GM18511 (cell line): ENCODE results near the gene RPS6KA2.

Source experiments
- ATAC-seq: cut with Tn5 transposase; IDR thresholded peaks from one replicate; pipeline ENCODE4 v1.9.1; 2021; ENCODE audit warnings: mild to moderate bottlenecking, moderate library complexity; ENCODE audit not compliant: unreplicated experiment

The RPS6KA2 gene

DNA sequence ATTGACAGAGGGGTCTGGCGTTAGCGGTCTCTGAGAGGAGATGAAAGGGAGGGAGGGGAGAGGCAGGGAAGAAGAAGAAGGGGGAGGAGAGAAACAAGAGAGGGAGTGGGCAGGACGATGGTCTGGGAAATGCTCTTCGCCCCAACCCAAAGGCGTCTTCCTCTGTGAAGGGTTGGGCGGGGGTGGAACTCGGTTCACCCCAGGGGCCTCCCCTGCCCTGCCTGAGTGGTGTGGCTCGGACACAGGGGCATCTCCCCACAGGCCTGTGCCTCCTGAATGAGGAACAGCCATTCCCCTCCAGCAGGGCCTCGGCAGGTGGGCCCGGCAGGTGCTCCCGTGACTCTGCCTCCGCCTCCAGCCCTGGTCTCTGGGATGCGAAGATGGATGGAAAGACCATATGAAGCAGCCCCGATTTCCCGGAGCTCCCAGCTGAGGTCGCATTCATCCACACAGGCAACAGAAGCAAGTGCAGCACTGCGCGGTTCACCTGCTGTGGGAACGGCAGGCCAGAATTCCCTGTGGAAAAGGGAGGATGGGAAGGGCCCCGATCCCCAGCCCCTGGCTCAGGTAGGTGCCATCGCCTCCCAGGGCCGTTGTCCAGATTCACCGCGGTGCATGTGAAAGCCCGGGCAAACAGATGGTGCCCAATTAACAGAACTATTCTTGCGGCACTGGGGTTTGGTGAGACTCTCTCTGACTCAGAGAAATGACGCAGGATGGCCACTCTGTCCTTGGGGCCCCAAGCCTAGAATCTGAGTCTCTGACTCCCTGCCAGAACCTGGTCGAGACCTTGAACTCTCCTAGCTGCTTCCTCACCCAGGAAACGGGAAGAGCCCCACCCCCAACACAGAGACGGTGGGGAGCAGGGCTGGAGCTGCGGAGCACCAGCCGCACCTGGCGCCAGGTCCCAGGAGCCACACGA, 29.4 kb upstream of the RPS6KA2 start:
- ATAC-seq: peak; percentile 64

DNA sequence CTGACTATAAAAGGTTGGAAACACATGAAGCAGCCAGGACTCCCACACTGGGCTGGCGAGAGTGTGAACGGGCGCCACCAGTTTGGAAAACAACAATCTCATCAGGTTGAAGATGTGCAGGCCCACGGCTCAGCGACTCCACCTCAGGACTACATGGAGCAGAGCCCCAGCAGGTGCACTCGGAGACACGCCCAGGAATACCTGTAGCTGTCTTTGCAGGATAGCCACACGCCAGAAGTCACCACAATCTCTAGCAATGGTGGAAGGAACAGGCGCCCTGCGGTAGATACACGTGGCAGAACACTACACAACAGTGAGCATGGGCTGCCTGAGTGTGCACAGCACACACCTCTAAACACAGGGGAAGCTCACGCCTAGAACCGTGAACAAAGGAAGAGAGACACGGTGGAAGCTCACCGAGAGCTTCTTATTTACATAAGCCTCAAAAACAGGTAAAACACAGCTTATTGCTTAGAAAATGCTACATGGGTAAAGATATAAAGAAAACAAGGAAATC, 28.7 kb upstream of the RPS6KA2 start:
- ATAC-seq: peak; percentile 19

DNA sequence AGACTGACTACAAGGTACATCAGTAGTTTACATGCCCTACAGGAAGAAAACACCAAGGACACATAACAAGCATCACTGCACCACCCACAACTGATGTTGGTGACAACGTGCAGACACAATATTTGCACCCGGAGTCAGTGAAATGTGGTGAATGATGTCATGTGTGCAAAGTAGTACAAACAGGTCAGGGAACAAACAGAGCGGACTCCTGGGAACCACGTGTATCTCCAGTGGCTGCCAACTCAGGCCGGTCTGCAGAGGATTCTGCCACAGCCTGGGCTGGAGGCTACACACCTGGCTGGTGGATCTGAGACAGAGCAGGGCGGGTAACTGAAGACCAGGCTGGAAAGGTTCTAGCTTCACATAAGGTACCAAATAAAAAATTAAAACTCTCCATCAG, 28.2 kb upstream of the RPS6KA2 start:
- no peak for ATAC-seq

DNA sequence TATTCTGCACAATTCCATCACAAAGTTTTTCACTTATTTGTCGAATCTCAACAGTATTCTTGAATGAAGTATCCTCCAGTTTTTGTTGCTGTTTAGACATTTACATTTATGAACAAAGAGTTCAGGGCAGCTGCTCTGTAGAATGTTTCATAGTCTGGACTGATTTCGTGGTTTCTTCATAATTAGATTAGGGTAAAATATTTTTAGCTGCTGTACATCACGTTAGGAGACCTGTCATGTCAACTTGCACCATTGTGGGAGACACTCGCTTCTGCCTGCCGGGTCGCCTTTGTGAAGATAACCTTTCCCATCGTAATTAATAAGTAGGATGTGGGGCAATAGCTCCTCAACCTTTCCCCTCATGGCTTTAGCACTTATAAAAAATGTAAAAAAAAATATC, 27.5 kb upstream of the RPS6KA2 start:
- no peak for ATAC-seq

DNA sequence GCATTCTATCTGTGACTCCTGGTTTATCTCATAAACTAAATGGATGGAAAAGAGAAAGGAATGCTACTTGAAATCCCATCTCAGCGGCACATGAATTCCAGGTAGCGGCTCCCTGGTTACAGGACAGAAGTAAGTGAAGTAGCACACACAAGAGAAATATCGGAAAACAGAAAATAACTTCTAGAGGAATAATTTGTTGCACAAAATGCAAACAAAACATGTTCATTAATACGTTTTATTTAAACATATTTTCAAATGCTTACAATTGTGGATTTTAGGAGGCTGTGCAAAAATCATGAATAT, 26.5 kb upstream of the RPS6KA2 start:
- ATAC-seq: no peak

DNA sequence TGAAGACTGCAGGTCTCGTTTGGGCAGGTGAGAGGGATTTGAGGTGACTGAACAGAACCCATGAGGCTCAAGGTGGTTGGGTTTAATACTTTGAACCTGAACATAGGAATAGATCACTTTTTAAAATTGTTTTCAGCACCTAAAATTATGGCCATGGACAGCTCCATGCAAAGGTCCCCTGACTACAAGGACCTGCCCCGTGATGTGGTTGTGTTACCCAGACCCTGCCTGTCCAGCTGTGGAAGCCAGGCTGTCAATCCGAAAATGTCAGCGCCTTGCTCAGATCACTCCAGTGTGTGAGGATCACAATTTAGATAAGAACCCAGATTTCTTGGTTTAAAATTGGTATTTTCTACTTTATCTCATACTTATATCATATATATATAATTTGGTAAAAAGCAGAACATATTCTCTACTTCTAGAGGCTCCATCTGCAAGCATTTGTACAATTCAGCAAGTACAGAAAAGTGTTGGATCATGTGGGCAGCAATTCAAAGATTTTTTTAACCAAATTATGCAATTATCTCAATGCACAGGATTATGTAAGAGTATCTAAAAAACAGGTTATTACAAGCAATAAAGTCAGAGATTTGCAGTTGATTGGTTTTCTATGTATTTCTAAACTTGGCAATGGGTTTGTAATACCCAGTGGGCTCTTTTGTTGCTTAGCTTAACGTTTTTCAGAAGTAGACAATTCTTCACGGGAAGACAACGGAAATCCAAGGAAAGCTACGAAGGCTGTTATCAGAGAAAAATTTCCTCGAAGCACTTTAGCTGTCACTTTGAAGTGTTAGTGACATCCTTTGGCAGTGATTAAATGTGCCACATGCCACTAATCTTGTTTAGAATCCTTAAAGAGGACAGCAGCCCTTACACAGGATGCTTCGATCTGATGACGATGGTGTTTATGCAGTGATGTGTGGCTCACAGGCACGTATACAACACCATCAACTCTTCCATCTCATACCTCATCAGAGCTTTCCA, 24.1 kb upstream of the RPS6KA2 start:
- no peak for ATAC-seq

DNA sequence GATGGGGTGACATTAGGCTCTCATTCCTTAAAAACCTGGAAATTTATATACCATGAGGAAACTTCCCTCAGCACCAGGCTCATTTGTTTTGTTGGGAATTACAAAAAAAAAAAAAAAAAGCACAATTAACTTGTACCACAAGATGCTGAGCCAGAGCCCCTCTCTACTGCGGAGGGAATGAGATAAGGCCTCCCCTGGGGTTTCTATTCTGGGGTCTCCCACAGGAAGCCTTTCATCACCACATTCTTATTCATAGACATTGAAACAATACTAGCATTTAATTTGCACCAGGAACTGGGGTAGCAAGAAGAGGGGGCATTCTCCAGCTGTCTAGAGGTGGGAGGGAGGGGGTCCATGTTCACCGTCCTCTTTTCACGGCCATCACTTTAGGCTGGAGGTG, 23.0 kb upstream of the RPS6KA2 start:
- ATAC-seq: no peak

DNA sequence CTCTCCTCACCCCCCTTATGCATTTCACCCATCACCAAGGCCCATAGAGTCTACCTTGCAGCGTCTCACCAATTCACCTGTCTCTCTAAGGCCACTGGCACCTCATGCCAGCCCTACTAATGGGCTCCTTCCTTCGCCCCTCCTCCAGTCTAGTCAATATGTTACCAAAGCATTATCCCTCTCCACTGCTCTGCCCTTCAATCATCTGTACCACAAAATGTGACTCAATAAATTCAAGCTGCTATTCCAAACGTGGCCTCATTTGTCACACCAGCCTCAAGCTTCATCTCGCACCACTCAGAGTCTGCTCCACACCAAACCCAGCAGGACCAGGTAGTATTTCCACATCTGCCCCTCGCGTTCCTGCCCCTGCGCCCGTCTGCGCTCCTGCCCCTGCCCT, 21.8 kb upstream of the RPS6KA2 start:
- ATAC-seq: no peak

DNA sequence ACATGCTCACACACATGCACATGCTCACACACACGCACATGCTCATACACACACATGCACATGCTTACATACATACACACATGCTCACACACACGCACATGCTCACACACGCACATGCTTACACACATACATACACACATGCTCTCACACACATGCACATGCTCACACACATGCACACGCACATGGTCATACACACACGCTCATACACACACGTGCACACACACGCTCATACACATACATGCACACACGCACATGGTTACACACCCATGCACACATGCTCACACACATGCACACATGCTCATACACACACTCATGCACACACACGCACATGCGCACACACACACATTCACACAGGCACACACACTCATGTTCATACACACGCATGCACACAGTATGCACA, 20.8 kb upstream of the RPS6KA2 start:
- ATAC-seq: no peak

DNA sequence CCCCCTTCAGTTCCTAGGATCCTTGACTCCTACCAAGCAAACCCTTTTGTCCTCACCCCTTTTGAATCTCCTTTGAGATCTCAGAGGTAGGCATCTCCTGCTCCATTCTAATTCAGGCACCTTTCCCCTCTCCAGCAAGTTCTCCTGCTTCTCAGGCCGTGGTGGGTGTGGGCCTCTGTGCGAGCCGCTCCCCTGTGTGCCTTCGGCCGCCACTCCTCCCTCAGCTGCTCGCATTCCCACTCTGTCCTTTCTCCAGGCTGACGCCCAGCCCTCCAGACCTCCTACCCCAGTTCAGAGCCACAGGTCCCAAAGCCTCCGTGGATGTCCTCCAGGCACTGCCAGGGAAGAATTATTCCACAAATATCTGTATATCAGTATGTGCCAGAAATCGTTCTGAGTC, 19.7 kb upstream of the RPS6KA2 start:
- ATAC-seq: no peak

DNA sequence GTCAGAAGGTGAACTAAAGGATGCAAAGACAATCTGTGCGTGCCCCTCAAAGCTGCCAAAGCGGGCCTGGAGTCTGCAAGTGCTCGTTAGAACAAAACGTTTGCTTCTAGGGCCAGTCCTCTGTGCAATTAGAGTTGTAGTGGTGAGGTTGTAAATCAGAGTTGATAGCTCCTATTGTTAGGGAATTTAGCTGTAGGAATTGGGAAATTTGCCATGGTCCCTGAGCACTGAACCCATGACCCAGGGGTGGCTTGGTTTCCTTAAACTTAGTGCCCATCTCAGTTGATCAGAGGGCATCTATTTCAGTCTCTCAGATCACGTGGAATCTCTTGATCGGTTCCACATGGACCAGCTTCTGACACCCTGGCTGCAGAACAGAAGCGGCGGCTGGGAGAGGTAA, 18.8 kb upstream of the RPS6KA2 start:
- no peak for ATAC-seq

DNA sequence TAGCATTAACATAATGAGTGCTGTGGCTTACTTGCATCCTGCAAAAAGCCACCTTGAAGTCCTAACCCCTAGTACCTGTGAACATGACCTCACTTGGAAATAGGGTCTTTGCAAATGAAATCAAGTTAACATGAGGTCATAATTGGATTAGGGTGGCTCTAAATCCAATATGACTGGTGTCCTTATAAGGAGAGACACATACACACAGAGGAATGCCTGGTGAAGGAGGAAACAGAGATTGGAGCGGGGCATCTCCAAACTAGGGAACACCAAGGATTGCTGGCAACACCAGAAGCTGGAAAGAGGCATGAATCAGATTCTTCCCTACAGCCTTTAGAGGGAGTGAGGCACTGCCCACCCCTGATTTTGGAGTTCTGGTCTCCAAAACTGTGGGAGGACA, 17.6 kb upstream of the RPS6KA2 start:
- ATAC-seq: no peak

DNA sequence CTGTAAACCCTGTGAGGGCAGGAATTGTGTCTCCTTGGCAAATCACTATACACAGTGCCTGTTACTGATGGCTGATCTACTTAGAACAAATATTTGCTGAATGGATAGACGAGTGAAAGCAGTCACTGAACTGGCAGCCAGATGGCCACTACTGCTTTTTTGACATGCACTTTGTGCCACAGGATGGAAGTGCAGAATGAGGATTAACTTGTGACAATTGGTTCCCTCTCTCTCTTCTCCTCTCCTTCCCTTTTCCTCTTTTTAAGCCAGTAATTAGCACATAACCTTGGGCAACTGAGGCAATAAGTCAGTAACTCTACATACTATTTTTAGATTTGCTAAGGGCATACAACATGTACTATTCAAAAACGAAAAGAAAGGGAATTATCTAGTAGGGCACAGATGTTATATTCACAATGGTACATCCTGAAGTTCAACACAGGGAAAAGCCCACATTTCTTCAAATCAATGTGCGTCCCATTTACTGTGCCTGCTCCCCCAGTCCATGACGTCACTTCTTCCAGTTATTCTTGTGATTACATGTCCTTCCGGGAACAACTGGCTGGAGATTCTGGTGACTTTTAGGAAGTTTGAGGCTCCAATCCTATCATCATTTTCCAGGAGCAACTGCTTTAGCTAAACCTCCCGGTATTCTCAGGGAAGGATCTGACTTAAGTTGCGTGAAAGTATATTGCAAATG, 17.0 kb upstream of the RPS6KA2 start:
- ATAC-seq: no peak

DNA sequence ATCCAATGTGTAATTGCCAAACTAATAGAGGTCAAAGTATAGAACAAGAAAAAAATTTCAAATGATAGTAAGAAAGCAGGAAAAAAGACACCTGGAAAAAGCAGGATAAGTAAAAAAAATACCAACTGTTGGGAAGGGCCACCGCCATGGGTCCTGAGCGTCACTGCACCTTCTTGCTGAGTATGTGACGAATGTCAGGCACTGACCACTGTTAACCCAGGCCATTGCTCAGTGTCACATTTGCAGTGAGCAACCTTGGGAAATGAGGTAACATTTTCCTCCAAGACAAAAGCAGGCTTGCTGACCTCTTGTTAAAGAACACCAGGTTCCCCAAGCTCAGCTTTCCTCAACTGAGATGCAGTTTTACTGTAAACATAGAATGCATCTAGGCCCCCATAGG, 15.6 kb upstream of the RPS6KA2 start:
- ATAC-seq: no peak

DNA sequence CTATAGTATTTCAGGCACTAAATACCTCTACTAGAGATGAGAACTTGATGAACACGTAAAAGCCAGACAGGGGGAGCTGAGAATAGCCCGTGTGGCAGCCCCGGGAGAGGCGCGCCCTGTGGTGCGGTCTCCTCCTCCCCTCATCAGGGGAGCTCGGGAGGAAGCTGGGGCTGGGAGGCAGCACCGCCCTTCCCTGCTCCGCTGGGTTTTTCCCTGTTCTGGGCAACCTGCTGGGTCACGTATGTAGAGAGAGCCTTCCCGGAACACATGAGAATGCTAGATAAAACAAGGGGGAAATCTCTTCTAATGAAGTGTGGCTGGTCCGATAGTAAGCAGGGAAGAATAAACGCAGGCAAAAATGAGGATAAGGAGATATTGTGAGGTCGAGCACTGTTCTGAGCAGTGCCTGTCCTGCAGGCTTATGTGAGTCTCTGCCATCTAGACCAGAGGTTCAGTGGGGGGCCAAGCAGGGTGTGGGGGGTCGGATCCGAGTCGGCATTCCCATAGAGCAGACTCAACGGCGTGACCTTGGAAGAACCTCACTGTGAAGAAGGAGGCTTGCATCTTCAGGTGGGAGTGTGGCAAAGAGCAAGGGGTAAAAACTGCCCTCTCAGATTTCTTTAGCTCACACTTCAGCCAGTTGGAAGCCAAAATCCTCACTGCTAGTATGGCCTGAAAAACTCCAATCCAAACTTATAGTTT, 13.4 kb upstream of the RPS6KA2 start:
- no peak for ATAC-seq

DNA sequence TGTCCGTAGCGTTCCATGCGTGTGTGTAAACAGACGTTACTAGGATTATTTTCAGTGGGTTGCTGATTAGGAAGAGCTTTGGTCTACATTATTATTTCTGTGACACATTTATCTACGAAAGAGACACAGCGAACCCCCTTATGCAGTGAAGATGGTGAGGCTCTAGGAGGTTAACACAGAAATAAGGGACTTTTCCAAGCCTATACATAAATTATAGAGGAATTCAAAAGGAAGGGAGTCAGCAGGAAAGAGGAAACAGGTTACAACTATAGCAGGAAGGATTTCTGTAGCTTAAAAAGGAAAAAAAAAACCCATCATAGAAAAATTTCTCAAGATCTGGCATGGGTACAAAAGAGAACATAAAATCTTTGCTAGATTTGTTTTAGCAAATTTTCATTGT, 12.9 kb upstream of the RPS6KA2 start:
- no peak for ATAC-seq

DNA sequence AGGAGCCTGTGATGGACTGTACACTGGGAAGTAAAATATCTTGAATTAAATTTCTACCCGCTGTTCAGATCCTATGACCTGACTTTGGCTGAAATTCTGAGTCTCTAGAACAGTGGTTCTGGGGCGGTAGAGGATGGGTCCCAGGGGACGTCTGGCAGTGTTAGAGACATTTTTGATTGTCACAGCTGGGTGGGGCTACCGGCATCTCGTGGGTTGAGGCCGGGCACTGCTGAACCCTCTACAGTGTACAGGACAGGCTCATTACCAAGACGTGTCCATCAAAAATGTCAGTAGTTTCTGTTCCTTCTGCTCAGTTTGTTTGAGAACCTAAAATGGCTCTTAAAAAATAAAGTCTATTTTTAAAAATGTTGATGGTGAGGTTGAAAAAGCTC, 11.5 kb upstream of the RPS6KA2 start:
- ATAC-seq: peak; percentile 40

DNA sequence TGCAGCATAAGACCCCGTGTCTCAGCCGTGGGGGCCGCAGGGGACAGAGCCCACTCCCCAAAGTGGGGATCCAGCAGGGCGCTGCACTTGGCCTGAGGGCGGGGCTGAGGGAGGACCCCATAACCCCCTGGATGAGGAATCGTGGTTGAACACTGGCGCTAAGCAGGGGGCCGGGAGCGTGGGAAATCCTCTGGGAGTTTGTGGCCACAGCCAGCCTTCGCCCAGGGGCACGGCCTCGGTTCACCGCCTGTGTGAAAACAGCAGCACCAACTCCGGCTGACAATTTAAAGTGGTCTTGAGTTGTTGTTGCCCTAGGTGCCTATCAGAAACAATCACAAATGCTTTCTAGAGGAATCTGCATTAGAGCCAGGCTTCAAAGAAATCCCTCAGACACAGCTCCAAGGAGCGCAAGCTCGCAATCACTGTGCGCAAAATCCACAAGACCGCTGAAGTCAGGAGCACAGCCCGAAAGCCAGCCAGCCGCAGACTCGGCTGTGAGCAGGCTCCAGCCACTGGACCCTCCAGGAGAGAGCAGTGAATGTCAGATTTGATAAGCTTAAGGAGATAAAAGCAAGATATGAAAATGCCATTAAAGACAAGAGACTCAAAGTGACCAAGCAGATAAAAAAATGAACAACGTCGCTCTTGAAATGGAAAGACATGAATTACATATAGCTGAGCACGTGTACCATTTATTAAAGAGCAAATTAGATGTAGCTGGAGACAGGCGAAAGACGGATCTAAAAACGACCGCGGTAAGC, 10.9 kb upstream of the RPS6KA2 start:
- no peak for ATAC-seq

DNA sequence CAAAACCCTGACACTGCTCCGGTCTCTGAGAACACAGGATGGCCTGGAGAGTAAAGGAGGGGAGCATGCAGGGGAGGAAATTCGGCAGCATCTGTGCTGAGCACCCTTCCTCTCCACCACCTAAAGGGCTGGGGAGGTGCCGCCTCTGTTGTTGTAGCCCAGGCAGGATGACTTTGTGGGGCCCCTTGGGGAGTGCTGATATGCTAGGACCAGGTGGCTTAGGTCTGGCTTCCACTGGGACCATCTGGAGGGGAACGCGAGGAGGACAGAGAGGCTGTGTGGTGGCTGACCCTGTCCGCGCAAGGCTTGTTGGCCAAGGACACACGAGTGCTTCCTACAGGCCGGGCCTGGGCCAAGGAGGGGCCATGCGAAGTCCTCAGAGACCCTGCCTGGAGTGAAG, 9.9 kb upstream of the RPS6KA2 start:
- no peak for ATAC-seq
